WERI-Rb-1 (cell line): ENCODE data around the gene DMD.

Experiments
- DNase-seq: peaks from one replicate; pipeline ENCODE4 v3.0.0-alpha.2; 2020
- H3K27ac ChIP-seq: fragments of 250-450 bp; sonication (Bioruptor Pico); 2 replicates; pipeline ENCODE4 v1.5.1; 2020; ENCODE audit warnings: mild to moderate bottlenecking, moderate library complexity
- H3K27me3 ChIP-seq: fragments of 250-450 bp; sonication (Bioruptor Pico); 2 replicates; pipeline ENCODE4 v1.5.1; 2021; ENCODE audit warnings: mild to moderate bottlenecking, low read depth, moderate library complexity; ENCODE audit not compliant: insufficient read depth, severe bottlenecking
- H3K36me3 ChIP-seq: fragments of 250-450 bp; sonication (Bioruptor Pico); 2 replicates; pipeline ENCODE4 v1.5.1; 2020; ENCODE audit warnings: mild to moderate bottlenecking, moderate library complexity
- H3K4me3 ChIP-seq: 2 replicates; pipeline ENCODE4 v1.5.1; 2011; ENCODE audit warnings: low read depth, mild to moderate bottlenecking, control low read depth, low read length
- H3K9me3 ChIP-seq: fragments of 250-450 bp; sonication (Bioruptor Pico); 2 replicates; pipeline ENCODE4 v1.5.1; 2021; ENCODE audit warnings: mild to moderate bottlenecking, moderate library complexity; ENCODE audit not compliant: severe bottlenecking
- TF ChIP-seq, protein P1 (sequence below): IDR thresholded peaks from 2 replicates; pipeline ENCODE4 v1.5.1; 2011; ENCODE audit warnings: low read depth, mild to moderate bottlenecking, control low read depth, inconsistent platforms, low read length

Gene DMD

DNA sequence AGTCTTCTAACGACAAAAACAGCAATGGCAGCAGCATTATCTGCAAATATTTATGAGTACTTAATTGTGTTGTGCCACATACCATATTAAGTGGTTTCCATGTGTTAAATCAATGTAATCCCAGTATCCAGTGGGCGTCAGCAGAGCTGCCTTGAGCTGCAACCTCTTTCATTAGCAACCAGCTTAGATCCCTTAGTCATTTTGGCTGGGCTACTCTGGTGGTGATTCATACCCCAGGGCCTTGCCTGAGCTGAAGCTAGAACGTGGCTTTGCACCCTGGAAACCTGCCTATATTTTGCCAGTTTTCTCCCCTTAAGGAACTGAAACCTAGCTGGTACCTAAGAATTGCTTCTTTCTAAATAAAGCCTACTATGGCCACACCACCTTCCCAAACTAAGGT lies 1665.2 kb downstream of the DMD start:
- Histone ChIP-seq H3K9me3 (no peaks in the 10 kb centered on the region), H3K4me3 (no peak overlapping the region), H3K36me3 (no peaks in the 10 kb centered on the region), H3K27me3 (no peaks in the 10 kb centered on the region), H3K27ac (no peak overlapping the region)
- DNase-seq, result no peak
- TF ChIP-seq, protein P1, sequence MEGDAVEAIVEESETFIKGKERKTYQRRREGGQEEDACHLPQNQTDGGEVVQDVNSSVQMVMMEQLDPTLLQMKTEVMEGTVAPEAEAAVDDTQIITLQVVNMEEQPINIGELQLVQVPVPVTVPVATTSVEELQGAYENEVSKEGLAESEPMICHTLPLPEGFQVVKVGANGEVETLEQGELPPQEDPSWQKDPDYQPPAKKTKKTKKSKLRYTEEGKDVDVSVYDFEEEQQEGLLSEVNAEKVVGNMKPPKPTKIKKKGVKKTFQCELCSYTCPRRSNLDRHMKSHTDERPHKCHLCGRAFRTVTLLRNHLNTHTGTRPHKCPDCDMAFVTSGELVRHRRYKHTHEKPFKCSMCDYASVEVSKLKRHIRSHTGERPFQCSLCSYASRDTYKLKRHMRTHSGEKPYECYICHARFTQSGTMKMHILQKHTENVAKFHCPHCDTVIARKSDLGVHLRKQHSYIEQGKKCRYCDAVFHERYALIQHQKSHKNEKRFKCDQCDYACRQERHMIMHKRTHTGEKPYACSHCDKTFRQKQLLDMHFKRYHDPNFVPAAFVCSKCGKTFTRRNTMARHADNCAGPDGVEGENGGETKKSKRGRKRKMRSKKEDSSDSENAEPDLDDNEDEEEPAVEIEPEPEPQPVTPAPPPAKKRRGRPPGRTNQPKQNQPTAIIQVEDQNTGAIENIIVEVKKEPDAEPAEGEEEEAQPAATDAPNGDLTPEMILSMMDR, result no peak

DNA sequence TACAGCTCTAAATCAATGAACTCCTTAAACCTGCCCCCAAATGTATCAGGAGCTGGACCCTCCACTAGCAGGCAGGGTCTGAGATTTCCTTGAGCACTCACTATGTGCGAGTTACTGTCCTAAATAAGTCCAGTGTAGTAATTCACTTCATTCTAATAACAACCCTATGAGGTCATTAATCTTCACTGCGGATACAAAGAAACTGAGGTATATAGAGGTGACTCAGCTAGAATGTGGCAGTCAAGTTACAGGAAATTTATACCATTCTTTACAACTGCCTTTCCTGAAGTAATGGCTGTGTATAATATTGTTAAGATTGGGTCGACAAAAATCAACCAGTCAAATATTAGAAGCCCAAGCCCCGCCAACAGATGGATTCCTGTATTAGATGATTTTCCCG lies 1665.6 kb downstream of the DMD start:
- no peak overlapping the region for H3K4me3 ChIP-seq
- no peak overlapping the region for H3K27ac ChIP-seq
- H3K36me3 ChIP-seq, result no peaks in the 10 kb centered on the region
- no peak for DNase-seq
- no peaks in the 10 kb centered on the region for H3K27me3 ChIP-seq
- TF ChIP-seq, protein P1, result no peak
- H3K9me3 ChIP-seq, result no peaks in the 10 kb centered on the region

DNA sequence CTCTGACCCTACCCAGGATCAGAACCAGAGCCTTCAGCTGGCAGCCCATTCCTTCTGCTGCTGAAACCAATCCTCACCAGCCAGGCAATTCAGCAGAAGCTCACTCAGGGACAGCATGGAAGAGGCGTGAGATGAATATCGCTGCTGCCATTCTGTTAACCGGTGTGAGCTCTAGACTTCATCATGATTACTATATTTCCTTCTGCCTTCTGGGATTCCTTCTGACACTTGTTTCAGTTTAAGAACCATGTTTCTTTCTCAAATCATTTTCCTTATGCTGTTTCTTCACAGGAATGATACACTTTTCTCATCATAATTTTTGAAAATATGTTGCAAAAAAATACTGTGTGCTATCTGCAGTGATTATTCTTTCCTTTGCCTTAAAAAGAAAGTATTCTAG lies 1666.2 kb downstream of the DMD start:
- no peak overlapping the region for H3K4me3 ChIP-seq
- H3K27me3 ChIP-seq, result no peaks in the 10 kb centered on the region
- TF ChIP-seq, protein P1, result no peak
- no peaks in the 10 kb centered on the region for H3K9me3 ChIP-seq
- no peaks in the 10 kb centered on the region for H3K36me3 ChIP-seq
- DNase-seq, result no peak
- no peak overlapping the region for H3K27ac ChIP-seq

DNA sequence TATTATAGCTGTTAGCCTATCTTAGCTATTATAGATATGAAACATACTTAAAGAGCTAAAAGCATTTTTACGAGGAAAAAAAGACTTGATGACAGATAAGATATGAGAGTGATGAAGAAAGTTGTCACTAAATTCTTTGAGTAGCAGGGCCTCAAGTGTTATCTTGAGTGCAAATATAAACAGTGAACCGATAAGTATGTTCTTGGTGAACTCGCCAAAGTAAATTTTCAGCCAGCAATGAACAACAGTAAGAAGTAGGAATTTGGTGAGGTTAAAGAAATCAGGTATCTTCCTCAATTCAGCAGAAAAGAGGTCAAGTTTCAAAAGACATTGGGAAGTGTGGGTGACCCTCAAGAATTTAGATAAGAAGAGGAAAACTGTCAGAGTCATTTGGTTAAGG lies 1667.7 kb downstream of the DMD start:
- DNase-seq, result no peak
- Histone ChIP-seq H3K9me3 (no peaks in the 10 kb centered on the region), H3K36me3 (no peaks in the 10 kb centered on the region), H3K27ac (no peak overlapping the region), H3K4me3 (no peak overlapping the region), H3K27me3 (no peaks in the 10 kb centered on the region)
- TF ChIP-seq, protein P1, result no peak

DNA sequence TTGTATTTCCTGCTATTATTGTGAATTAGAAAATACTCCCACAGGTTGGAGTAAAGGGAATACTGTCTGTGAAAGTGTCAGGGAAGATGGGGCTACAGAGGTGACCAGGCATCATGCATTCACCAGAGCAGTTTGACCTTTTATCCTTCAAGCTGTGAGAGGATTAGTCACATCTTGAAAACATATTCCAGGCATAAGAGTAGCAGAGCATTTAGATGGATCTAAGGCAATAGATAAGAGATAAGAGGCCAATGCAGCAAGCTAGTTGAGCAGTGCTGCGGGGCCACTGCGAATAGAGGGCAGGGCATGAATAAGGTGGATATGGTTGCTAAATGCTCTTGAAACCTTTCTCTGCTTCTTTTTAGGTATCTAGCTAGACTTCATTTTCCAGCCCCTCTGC lies 1668.8 kb downstream of the DMD start:
- H3K9me3 ChIP-seq, result no peaks in the 10 kb centered on the region
- H3K27me3 ChIP-seq, result no peaks in the 10 kb centered on the region
- no peak overlapping the region for H3K27ac ChIP-seq
- TF ChIP-seq, protein P1, result no peak
- DNase-seq, result no peak
- no peaks in the 10 kb centered on the region for H3K36me3 ChIP-seq
- H3K4me3 ChIP-seq, result no peak overlapping the region

DNA sequence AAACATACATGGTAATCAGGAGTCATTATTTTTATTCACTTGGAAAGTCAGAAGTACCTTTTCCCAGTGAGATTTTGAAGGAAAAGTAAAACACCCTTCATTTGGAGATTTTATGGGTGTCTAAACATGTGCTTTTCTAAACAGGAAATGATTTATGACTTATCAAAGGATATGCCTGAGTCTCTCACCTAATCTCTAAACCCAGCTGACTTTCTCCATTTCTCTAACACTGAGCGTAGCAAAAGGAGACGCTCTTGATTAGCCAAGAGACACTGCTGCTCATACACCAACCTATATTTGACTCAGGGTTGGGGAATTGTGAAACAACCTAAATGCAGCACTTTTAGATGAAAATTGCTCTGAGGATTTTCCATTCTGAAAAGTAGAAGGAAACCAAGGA lies 1671.0 kb downstream of the DMD start:
- no peak for DNase-seq
- Histone ChIP-seq H3K36me3 (no peaks in the 10 kb centered on the region), H3K27ac (no peak overlapping the region), H3K9me3 (no peaks in the 10 kb centered on the region), H3K27me3 (no peaks in the 10 kb centered on the region), H3K4me3 (no peak overlapping the region)
- TF ChIP-seq, protein P1, result no peak
